Dermis microvascular lymphatic vessel endothelial cell (primary cell): Measurements from ENCODE around the gene CX3CL1. TPM values are rescaled to one million over a fixed set of nuclear protein-coding genes. Genes with fewer than 3 reads are reported as not detected.
"Not testable (repeated sequence)": the region's sequence is repeated elsewhere in the genome, so short reads cannot be mapped to it uniquely, and the experiment has no call there.

ENCODE experiments used
- DNase-seq, 2 donors: peaks; one replicate each; pipeline versions ENCODE4 v3.0.0 to v3.0.0-alpha.2; 2010; ENCODE audit warnings: low read depth in 2 of 2
- total RNA-seq: library from RNA; depleted of rRNA; stranded (reverse); fragments of >200 nt; gene quantifications from 2 replicates; pipeline ENCODE4 v1.2.1, GENCODE V29; 2014

CX3CL1 gene
- total RNA-seq, 1 donor from 2014 or later = 1.8 TPM

GRCh38 chr16:57382535-57383275 is 10.4 kb downstream of the CX3CL1 start:
- no peak for DNase-seq

- no peak for DNase-seq
Observed at GRCh38 chr16:57383276-57384247, 11.3 kb downstream of the CX3CL1 start.

GRCh38 chr16:57384248-57385070 is 12.2 kb downstream of the CX3CL1 start:
- no peak for DNase-seq

GRCh38 chr16:57385083-57385482 is 12.8 kb downstream of the CX3CL1 start:
- no peak for DNase-seq

GRCh38 chr16:57386381-57386951 is 14.2 kb downstream of the CX3CL1 start:
- DNase-seq = no peak

- DNase-seq = no peak
Observed at GRCh38 chr16:57387598-57388354, 15.5 kb downstream of the CX3CL1 start.

- peak; percentile 74 to 79 for DNase-seq
Observed at GRCh38 chr16:57388359-57389086, 16.2 kb downstream of the CX3CL1 start.

- no peak for DNase-seq
Observed at GRCh38 chr16:57389087-57389468, 16.8 kb downstream of the CX3CL1 start.

- peak in 1 of 2 donors; percentile 73 for DNase-seq
Observed at GRCh38 chr16:57390636-57391295, 18.5 kb downstream of the CX3CL1 start.

- no peak for DNase-seq
Observed at GRCh38 chr16:57391300-57391699, 19.0 kb downstream of the CX3CL1 start.

- DNase-seq = no peak
Observed at GRCh38 chr16:57391708-57392107, 19.4 kb downstream of the CX3CL1 start.

GRCh38 chr16:57392694-57393093 is 20.4 kb downstream of the CX3CL1 start:
- no peak for DNase-seq

- peak in 1 of 2 donors; percentile 29 for DNase-seq
Observed at GRCh38 chr16:57394444-57394843, 22.2 kb downstream of the CX3CL1 start.

- DNase-seq = no peak
Observed at GRCh38 chr16:57395026-57395425, 22.7 kb downstream of the CX3CL1 start.

GRCh38 chr16:57396786-57397185 is 24.5 kb downstream of the CX3CL1 start:
- DNase-seq = no peak

- DNase-seq = not testable (repeated sequence)
Observed at GRCh38 chr16:57397493-57397892, 25.2 kb downstream of the CX3CL1 start.

- no peak for DNase-seq
Observed at GRCh38 chr16:57401943-57402640, 29.8 kb downstream of the CX3CL1 start.

GRCh38 chr16:57403965-57404817 is 31.9 kb downstream of the CX3CL1 start, which contains the start of gene CCL17:
TSS of gene CCL17 (plus strand) at chr16:57404767. CDS start at chr16:57413933, 9,166 bp downstream.
- no peak for DNase-seq
